KMS-11 (cell line): ENCODE data around the gene SYF2.

Source experiments
- H2AFZ ChIP-seq: fragments of 200-600 bp; sonication (generic); 2 replicates; pipeline ENCODE4 v1.6.1; 2016; ENCODE audit warnings: antibody characterized with exemption, mixed run types, low read depth
- H3K27ac ChIP-seq: fragments of 200-600 bp; sonication (generic); 2 replicates; pipeline ENCODE4 v1.6.1; 2016; ENCODE audit warnings: mild to moderate bottlenecking, mixed run types
- H3K27me3 ChIP-seq: fragments of 200-600 bp; sonication (generic); 2 replicates; pipeline ENCODE4 v1.6.1; 2017; ENCODE audit warnings: mild to moderate bottlenecking, low read depth, mixed run types, moderate library complexity; ENCODE audit not compliant: insufficient read depth
- H3K36me3 ChIP-seq: fragments of 200-600 bp; sonication (generic); 2 replicates; pipeline ENCODE4 v1.6.1; 2017; ENCODE audit warnings: mild to moderate bottlenecking, mixed run types; ENCODE audit not compliant: insufficient read depth
- H3K4me1 ChIP-seq: fragments of 200-600 bp; sonication (generic); 2 replicates; pipeline ENCODE4 v1.6.1; 2016; ENCODE audit warnings: mild to moderate bottlenecking, low read depth, mixed run types; ENCODE audit not compliant: poor library complexity, severe bottlenecking
- H3K4me2 ChIP-seq: fragments of 200-600 bp; sonication (generic); 2 replicates; pipeline ENCODE4 v1.7.0; 2016; ENCODE audit warnings: mild to moderate bottlenecking, mixed run types
- H3K4me3 ChIP-seq: fragments of 200-600 bp; sonication (generic); IDR thresholded peaks from 2 replicates; pipeline ENCODE4 v1.6.1; 2017; ENCODE audit warnings: low read depth, low read length, mixed read lengths; ENCODE audit not compliant: insufficient read depth
- H3K79me2 ChIP-seq: fragments of 200-600 bp; sonication (generic); 2 replicates; pipeline ENCODE4 v1.6.1; 2016; ENCODE audit warnings: low read depth, mixed run types; ENCODE audit not compliant: insufficient read depth
- H3K9ac ChIP-seq: fragments of 200-600 bp; sonication (generic); 2 replicates; pipeline ENCODE4 v1.6.1; 2016; ENCODE audit warnings: mild to moderate bottlenecking, mixed run types
- H4K20me1 ChIP-seq: fragments of 200-600 bp; sonication (generic); 2 replicates; pipeline ENCODE4 v1.6.1; 2016; ENCODE audit warnings: mild to moderate bottlenecking, mixed run types; ENCODE audit not compliant: insufficient read depth
- CTCF ChIP-seq: fragments of 200-600 bp; sonication (generic); conservative IDR thresholded peaks from 2 replicates; pipeline ENCODE4 v1.6.1; 2017; ENCODE audit warnings: low read depth, mild to moderate bottlenecking, antibody characterized with exemption, low read length, moderate library complexity, mixed read lengths

SYF2 gene

GRCh38 chr1:25174363-25174729 lies 58.0 kb downstream of the SYF2 start:
- Histone ChIP-seq H3K79me2 (no peaks in the 10 kb centered on the region), H2AFZ (no peak overlapping the region), H3K4me2 (no peak overlapping the region), H3K36me3 (no peaks in the 10 kb centered on the region), H3K27me3 (no peaks in the 10 kb centered on the region), H4K20me1 (no peaks in the 10 kb centered on the region), H3K27ac (no peak overlapping the region), H3K4me3 (no peak overlapping the region), H3K9ac (no peak overlapping the region), H3K4me1 (no peaks in the 10 kb centered on the region)
- TF ChIP-seq CTCF = no peak

GRCh38 chr1:25173809-25174340 lies 58.4 kb downstream of the SYF2 start:
- no peak for TF ChIP-seq CTCF
- H3K27ac ChIP-seq = no peak overlapping the region
- no peaks in the 10 kb centered on the region for H4K20me1 ChIP-seq
- H3K79me2 ChIP-seq = no peaks in the 10 kb centered on the region
- no peaks in the 10 kb centered on the region for H3K4me1 ChIP-seq
- H3K36me3 ChIP-seq = no peaks in the 10 kb centered on the region
- H3K27me3 ChIP-seq = no peaks in the 10 kb centered on the region
- no peak overlapping the region for H2AFZ ChIP-seq
- H3K9ac ChIP-seq = no peak overlapping the region
- no peak overlapping the region for H3K4me3 ChIP-seq
- no peak overlapping the region for H3K4me2 ChIP-seq
